NB4 (cell line): ENCODE data around the gene PIK3C2G.

Experiments used
- CTCF ChIP-seq: IDR thresholded peaks from one replicate; pipeline ENCODE4 v1.5.1; 2012; ENCODE audit warnings: low read depth, low read length
- MYC ChIP-seq: IDR thresholded peaks from 2 replicates; pipeline ENCODE4 v1.6.1; 2011; ENCODE audit warnings: low read depth, low read length
- POLR2A ChIP-seq: IDR thresholded peaks from 2 replicates; pipeline ENCODE4 v1.6.1; 2011; ENCODE audit warnings: mild to moderate bottlenecking; ENCODE audit not compliant: insufficient read length; ENCODE audit errors: extremely low read depth

- TF ChIP-seq CTCF (no peak), POLR2A (no peak), MYC (no peak)
These were observed 59.7 kb downstream of the PIK3C2G start for GRCh38 chr12:18320976-18321375.
